ENCODE measurements around the gene FLT3LG. TPM values are rescaled to one million over a fixed set of nuclear protein-coding genes. Genes with fewer than 3 reads are reported as not detected.
A peak's percentile ranks its signal among the peaks of the same experiment; 100 is the strongest.

Gene FLT3LG
- total RNA-seq, 4 donors from 2014 or later: 3.1 to 21.0 (median 7.6) TPM

DNA sequence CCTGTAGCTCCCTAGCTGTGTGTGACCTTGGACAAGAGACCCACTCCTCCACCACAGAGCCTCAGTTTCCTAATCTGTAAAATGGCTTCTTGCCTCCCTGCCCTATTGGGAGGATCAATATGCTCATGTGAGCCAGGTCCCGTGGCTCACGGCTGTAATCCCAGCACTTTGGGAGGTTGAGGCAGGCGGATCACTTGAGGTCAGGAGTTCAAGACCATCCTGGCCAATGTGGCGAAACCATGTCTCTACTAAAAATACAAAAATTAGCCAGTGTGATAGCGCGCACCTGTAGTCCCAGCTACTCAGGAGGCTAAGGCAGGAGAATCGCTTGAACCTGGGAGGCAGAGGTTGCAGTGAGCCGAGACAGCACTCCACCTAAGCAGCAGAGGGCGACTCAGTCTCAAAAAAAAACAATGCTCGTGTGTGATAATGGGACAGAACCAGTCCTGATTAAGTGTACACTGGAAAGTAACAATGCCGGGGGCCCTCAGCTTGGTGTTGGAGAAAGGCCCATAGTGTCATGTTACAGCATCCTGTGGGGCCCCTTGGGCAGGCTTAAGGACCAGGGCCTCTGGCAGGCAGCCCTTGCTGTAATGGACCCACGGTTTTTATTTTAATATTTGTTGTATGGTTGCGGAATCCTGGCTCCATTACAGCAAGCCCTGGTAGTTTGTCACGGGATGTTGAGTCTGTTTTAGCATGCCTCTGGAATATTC, 29.0 kb downstream of the FLT3LG start:
- ATAC-seq: peak; percentile 41
- H3K9me3 ChIP-seq: no peaks in the 10 kb centered on the region
- TF ChIP-seq POLR2AphosphoS5 (IDR thresholded peaks at IDR 0.05) (no peak), POLR2A (IDR thresholded peaks at IDR 0.05) (no peak), EP300 (IDR thresholded peaks at IDR 0.05) (no peak)
- TF ChIP-seq, protein P1, sequence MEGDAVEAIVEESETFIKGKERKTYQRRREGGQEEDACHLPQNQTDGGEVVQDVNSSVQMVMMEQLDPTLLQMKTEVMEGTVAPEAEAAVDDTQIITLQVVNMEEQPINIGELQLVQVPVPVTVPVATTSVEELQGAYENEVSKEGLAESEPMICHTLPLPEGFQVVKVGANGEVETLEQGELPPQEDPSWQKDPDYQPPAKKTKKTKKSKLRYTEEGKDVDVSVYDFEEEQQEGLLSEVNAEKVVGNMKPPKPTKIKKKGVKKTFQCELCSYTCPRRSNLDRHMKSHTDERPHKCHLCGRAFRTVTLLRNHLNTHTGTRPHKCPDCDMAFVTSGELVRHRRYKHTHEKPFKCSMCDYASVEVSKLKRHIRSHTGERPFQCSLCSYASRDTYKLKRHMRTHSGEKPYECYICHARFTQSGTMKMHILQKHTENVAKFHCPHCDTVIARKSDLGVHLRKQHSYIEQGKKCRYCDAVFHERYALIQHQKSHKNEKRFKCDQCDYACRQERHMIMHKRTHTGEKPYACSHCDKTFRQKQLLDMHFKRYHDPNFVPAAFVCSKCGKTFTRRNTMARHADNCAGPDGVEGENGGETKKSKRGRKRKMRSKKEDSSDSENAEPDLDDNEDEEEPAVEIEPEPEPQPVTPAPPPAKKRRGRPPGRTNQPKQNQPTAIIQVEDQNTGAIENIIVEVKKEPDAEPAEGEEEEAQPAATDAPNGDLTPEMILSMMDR (IDR thresholded peaks at IDR 0.05): peak in 3 of 4 experiments; percentile 71 to 78 (median 76)

DNA sequence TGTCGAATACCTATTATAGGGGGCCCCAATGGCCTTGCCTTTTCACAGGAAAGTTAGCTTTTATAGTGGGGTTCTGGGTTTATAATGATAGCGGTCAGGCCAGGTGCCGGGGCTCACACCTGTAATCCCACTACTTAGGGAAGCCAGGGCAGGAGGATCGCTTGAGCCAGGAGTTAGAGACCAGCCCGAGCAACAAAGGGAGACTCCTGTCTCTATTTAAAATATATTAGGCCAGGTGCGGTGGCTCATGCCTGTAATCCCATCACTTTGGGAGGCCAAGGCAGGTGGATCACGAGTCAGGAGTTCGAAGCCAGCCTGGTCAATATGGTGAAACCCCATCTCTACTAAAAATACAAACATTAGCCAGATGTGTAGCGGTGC, 29.6 kb downstream of the FLT3LG start:
- ATAC-seq: no peak
- TF ChIP-seq, protein P1 (IDR thresholded peaks at IDR 0.05): no peak
- no peak for TF ChIP-seq POLR2A (IDR thresholded peaks at IDR 0.05)
- TF ChIP-seq POLR2AphosphoS5 (IDR thresholded peaks at IDR 0.05): no peak
- TF ChIP-seq EP300 (IDR thresholded peaks at IDR 0.05): no peak
- Histone ChIP-seq H3K4me1 (peaks cover 0 to 44% (median 7%) of the 10 kb centered on the region in 3 donors), H3K27ac (no peak overlapping the region), H3K4me3 (no peak overlapping the region), H3K9me3 (no peaks in the 10 kb centered on the region), H3K27me3 (no peaks in the 10 kb centered on the region), H3K36me3 (peaks cover 0 to 18% of the 10 kb centered on the region in 2 donors)
- WGBS, 2 donors (ENCODE audit: low coverage in 1 of 2): 67% methylated on average over 5 of the region's 9 CpGs; no CpG with 5 or more reads in 1 of the 2 donors

More for the DNA sequence above, 29.0 kb downstream of the FLT3LG start:
- Histone ChIP-seq H3K4me1 (peaks cover 0 to 49% (median 11%) of the 10 kb centered on the region in 3 donors), H3K27ac (peak overlapping the region in 1 of 4 donors; percentile 28), H3K36me3 (peaks cover 0 to 23% of the 10 kb centered on the region in 2 donors), H3K4me3 (no peak overlapping the region), H3K27me3 (no peaks in the 10 kb centered on the region)
- WGBS, 2 donors (ENCODE audit: low coverage in 1 of 2): 18 to 29% methylated on average over 11 of the region's 14 CpGs

DNA sequence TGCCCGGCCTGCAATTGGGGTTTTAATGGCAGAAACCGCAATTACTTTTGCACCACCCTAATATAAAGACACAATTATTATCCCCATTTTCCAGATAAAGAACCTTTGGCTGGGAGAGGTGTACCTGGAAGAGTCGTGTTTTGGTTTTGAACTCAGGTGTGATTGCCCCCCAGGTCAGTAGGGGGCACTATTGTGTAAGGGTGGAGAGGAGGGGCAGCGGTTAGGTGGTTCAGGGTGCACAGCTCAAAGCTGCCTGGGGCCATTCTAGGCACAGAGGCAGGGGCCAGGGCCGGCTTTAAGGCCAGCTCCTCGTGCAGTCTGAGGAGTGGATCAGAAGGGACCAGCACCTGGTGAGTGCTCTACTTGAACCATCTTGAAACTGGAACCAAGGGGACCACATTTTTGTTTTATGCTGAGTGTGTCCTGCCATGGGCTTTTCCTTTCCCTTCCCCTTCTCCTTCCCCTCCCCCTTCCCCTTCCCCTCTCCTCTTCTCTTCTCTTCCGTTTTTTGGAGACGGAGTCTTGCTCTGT, 32.6 kb downstream of the FLT3LG start:
- no peak overlapping the region for H3K27ac ChIP-seq
- H3K27me3 ChIP-seq: no peaks in the 10 kb centered on the region
- H3K4me1 ChIP-seq: peaks cover 0 to 23% (median under 1%) of the 10 kb centered on the region in 3 donors
- 25 to 46% methylated on average over 4 to 6 of the region's 8 CpGs for WGBS, 2 donors (ENCODE audit: low coverage in 1 of 2)
- no peaks in the 10 kb centered on the region for H3K9me3 ChIP-seq
- H3K36me3 ChIP-seq: no peaks in the 10 kb centered on the region
- ATAC-seq: peak; percentile 70
- no peak overlapping the region for H3K4me3 ChIP-seq
- TF ChIP-seq EP300 (IDR thresholded peaks at IDR 0.05): no peak
- TF ChIP-seq, protein P1 (IDR thresholded peaks at IDR 0.05): peak in 3 of 4 experiments; percentile 62 to 86 (median 65)
- TF ChIP-seq POLR2AphosphoS5 (IDR thresholded peaks at IDR 0.05): no peak
- no peak for TF ChIP-seq POLR2A (IDR thresholded peaks at IDR 0.05)

DNA sequence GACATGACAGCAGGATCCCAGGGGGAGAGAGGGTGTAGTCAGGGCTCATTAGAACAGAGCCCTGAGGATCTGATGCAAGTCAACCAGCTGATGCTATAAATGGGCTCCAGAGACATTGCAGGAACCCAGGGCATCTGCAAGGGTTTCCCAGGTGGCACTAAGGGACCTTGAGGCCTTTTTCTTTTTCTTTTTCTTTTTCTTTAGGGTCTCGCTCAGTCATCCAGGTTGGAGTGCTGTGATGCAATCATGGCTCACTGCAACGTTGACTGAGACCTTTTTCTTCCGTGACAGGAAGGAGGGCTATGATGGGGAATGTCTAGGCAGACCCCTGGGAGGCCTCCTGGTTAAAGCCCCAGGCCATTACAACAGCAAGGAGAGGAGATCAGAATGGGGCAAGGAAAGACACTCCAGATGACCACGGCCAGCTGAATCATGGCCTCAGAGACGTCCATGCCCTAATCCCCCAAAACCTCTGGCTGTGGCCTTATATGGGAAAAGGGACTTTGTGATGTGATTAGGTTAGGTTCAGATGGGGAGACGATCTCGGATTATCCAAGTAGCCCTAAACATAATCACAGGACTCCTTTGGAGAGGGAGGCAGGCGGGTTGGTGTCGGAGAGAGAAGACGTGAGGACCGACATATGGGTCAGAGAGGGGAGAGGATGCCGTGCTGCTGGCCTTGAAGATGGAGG, 33.9 kb downstream of the FLT3LG start:
- 69 to 75% methylated on average over 6 to 10 of the region's 12 CpGs for WGBS, 2 donors (ENCODE audit: low coverage in 1 of 2)
- no peak overlapping the region for H3K27ac ChIP-seq
- TF ChIP-seq EP300 (IDR thresholded peaks at IDR 0.05): no peak
- TF ChIP-seq, protein P1 (IDR thresholded peaks at IDR 0.05): no peak
- no peak for TF ChIP-seq POLR2A (IDR thresholded peaks at IDR 0.05)
- no peak for TF ChIP-seq POLR2AphosphoS5 (IDR thresholded peaks at IDR 0.05)
- no peak for ATAC-seq
- no peaks in the 10 kb centered on the region for H3K9me3 ChIP-seq
- H3K4me1 ChIP-seq: peaks cover 0 to 32% (median 7%) of the 10 kb centered on the region in 3 donors
- no peaks in the 10 kb centered on the region for H3K27me3 ChIP-seq
- no peaks in the 10 kb centered on the region for H3K36me3 ChIP-seq
- H3K4me3 ChIP-seq: no peak overlapping the region

All from gastroesophageal sphincter (tissue), 4 donors.